K562 (cell line): Measurements from ENCODE around the gene PPP1R14C. TPM values are rescaled to one million over a fixed set of nuclear protein-coding genes. Genes with fewer than 3 reads are reported as not detected.

ENCODE experiments used
- AFF1 ChIP-seq, 2 experiments: fragments of 450-650 bp; IDR thresholded peaks; 2 replicates each; pipeline ENCODE4 v1.6.1; 2018; ENCODE audit warnings: mild to moderate bottlenecking in 2 of 2, low read depth in 1 of 2; ENCODE audit not compliant: partially characterized antibody in 2 of 2
- CEBPG ChIP-seq, 3 experiments: fragments of 200-800 bp in 1 of 3; sonication (Bioruptor generic) in 1 of 3; sonication (generic) in 1 of 3; formaldehyde crosslinking in 1 of 3; IDR thresholded peaks in 2 of 3; conservative IDR thresholded peaks in 1 of 3; 2 replicates each; pipeline versions ENCODE4 v1.6.1 to v1.8.0; 2016 to 2022; ENCODE audit warnings: missing compliant biosample characterization in 2 of 3, missing genetic modification characterization in 2 of 3, mild to moderate bottlenecking in 1 of 3, missing genetic modification reagents in 1 of 3
- JUND ChIP-seq, 2 experiments: IDR thresholded peaks; 2 replicates in 1 of 2; 3 replicates in 1 of 2; pipeline ENCODE4 v1.6.1; 2011; ENCODE audit warnings: borderline replicate concordance in 2 of 2, low read depth in 2 of 2, low read length in 2 of 2, improper control_type of control experiment in 1 of 2, missing biosample characterization in 1 of 2, missing genetic modification characterization in 1 of 2, missing genetic modification reagents in 1 of 2
- MAFK ChIP-seq: IDR thresholded peaks from 2 replicates; pipeline ENCODE4 v1.6.1; 2011; ENCODE audit warnings: low read length, improper control_type of control experiment
- NCOA2 ChIP-seq, 2 experiments: fragments of 450-650 bp; IDR thresholded peaks; 2 replicates each; pipeline ENCODE4 v1.6.1; 2018; ENCODE audit warnings: mild to moderate bottlenecking in 2 of 2, moderate library complexity in 1 of 2; ENCODE audit not compliant: partially characterized antibody in 2 of 2
- PKNOX1 ChIP-seq: fragments of 450-650 bp; IDR thresholded peaks from 2 replicates; pipeline ENCODE4 v1.6.1; 2016
- RBFOX2 ChIP-seq: fragments of 200-400 bp; formaldehyde crosslinking; IDR thresholded peaks from 2 replicates; pipeline ENCODE4 v1.6.1; 2017; ENCODE audit warnings: low read depth, mild to moderate bottlenecking, low read length, moderate library complexity
- SOX6 ChIP-seq: fragments of 450-650 bp; IDR thresholded peaks from 2 replicates; pipeline ENCODE4 v1.6.1; 2014; ENCODE audit warnings: mild to moderate bottlenecking
- TOE1 ChIP-seq, 2 experiments: fragments of 450-650 bp in 1 of 2; sonication (generic) in 1 of 2; formaldehyde crosslinking in 1 of 2; IDR thresholded peaks; 2 replicates each; pipeline versions ENCODE4 v1.7.1 to v1.8.0; 2016 to 2022; ENCODE audit warnings: borderline replicate concordance in 2 of 2, mild to moderate bottlenecking in 2 of 2, antibody characterized with exemption in 1 of 2, inconsistent platforms in 1 of 2, low read depth in 1 of 2, missing genetic modification reagents in 1 of 2, moderate library complexity in 1 of 2
- ZBTB17 ChIP-seq: fragments of 450-650 bp; formaldehyde crosslinking; IDR thresholded peaks from 2 replicates; pipeline ENCODE4 v1.4.0; 2020; ENCODE audit warnings: mild to moderate bottlenecking
- ZNF280A ChIP-seq: fragments of 450-650 bp; IDR thresholded peaks from 2 replicates; pipeline ENCODE4 v1.6.1; 2018; ENCODE audit warnings: mild to moderate bottlenecking, low read depth; ENCODE audit not compliant: partially characterized antibody
- ZNF408 ChIP-seq: fragments of 250-450 bp; sonication (Bioruptor Pico); IDR thresholded peaks from 2 replicates; pipeline ENCODE4 v1.4.0; 2020; ENCODE audit warnings: low read depth, mild to moderate bottlenecking, moderate library complexity
- polyA plus RNA-seq, 8 experiments: library from polyadenylated mRNA; depleted of rRNA in 4 of 8; stranded (reverse) in 5 of 8; unstranded in 3 of 8; fragments of >200 nt; fragmentation: Nextera tagmentation in 2 of 8; fragmentation: Illumina TruSeq in 1 of 8; extraction: Ambion mirVana in 2 of 8; extraction: Trizol in 1 of 8; gene quantifications; 2 replicates each; pipeline versions ENCODE4 v1.2.1 to v1.2.3, GENCODE V29; 2011 to 2014; ENCODE audit warnings: inconsistent platforms in 1 of 8, missing spikeins in 1 of 8
- total RNA-seq, 7 experiments: library from RNA; depleted of rRNA in 6 of 7; stranded (reverse); fragments of >200 nt in 6 of 7; fragmentation: Illumina TruSeq in 2 of 7; extraction: Trizol in 2 of 7; gene quantifications; 2 replicates each; pipeline versions ENCODE4 v1.2.1 to v1.2.3, GENCODE V29; 2011 to 2021; ENCODE audit warnings: low replicate concordance in 1 of 7
- TF ChIP-seq, protein P1 (sequence below): fragments of 250-450 bp; sonication (Bioruptor Pico); IDR thresholded peaks from 2 replicates; pipeline ENCODE4 v1.4.0; 2020

The PPP1R14C gene
- total and polyA plus RNA-seq, 9 of the 15 experiments (the other 6 are each of a cell fraction or from before 2014, with no cell fraction given) = 4.5 to 16.6 (median 11.9) TPM

DNA sequence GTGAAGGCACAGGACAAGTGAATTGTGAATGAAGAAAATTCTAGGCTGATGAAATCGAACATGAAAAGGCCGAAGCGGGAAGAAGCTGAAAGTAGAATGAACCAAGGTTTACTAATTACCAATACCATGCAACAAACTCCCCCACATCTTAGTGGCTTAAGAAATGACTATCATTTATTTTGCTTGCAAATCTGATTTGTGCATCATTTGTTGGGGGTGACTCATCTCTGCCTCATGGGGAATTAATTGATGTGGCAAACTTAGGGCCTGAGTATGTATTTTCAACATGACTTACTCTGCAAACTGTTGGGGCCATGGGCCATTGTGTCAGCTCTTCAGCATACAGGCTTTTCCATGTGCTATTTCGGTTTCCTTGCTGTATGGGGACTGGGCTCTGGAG is 26.8 kb downstream of the PPP1R14C start (continued):
- TF ChIP-seq ZNF280A = no peak
- no peak for TF ChIP-seq SOX6
- no peak for TF ChIP-seq MAFK
- TF ChIP-seq AFF1 (IDR thresholded peaks at IDR 0.05; ENCODE audit: low read depth in 1 of 2, partially characterized antibody in 2 of 2) = no peak
- TF ChIP-seq CEBPG (CRISPR knock-in tag; IDR thresholded peaks at IDR 0.05) = no peak; the same call in 1 of the 2 replicates
- peak in 1 of 2 experiments; percentile 64; a peak in 2 of 4 replicates for TF ChIP-seq CEBPG (tag; conservative IDR thresholded peaks at IDR 0.05 in 1 of 2, IDR thresholded peaks at IDR 0.05 in 1 of 2)
- TF ChIP-seq NCOA2 (IDR thresholded peaks at IDR 0.05; ENCODE audit: partially characterized antibody in 2 of 2) = no peak
- TF ChIP-seq PKNOX1 = no peak
- TF ChIP-seq TOE1 (IDR thresholded peaks at IDR 0.05; ENCODE audit: borderline replicate concordance) = no peak
- no peak for TF ChIP-seq TOE1 (CRISPR knock-in tag; IDR thresholded peaks at IDR 0.05; ENCODE audit: borderline replicate concordance, low read depth)
- TF ChIP-seq, protein P1, sequence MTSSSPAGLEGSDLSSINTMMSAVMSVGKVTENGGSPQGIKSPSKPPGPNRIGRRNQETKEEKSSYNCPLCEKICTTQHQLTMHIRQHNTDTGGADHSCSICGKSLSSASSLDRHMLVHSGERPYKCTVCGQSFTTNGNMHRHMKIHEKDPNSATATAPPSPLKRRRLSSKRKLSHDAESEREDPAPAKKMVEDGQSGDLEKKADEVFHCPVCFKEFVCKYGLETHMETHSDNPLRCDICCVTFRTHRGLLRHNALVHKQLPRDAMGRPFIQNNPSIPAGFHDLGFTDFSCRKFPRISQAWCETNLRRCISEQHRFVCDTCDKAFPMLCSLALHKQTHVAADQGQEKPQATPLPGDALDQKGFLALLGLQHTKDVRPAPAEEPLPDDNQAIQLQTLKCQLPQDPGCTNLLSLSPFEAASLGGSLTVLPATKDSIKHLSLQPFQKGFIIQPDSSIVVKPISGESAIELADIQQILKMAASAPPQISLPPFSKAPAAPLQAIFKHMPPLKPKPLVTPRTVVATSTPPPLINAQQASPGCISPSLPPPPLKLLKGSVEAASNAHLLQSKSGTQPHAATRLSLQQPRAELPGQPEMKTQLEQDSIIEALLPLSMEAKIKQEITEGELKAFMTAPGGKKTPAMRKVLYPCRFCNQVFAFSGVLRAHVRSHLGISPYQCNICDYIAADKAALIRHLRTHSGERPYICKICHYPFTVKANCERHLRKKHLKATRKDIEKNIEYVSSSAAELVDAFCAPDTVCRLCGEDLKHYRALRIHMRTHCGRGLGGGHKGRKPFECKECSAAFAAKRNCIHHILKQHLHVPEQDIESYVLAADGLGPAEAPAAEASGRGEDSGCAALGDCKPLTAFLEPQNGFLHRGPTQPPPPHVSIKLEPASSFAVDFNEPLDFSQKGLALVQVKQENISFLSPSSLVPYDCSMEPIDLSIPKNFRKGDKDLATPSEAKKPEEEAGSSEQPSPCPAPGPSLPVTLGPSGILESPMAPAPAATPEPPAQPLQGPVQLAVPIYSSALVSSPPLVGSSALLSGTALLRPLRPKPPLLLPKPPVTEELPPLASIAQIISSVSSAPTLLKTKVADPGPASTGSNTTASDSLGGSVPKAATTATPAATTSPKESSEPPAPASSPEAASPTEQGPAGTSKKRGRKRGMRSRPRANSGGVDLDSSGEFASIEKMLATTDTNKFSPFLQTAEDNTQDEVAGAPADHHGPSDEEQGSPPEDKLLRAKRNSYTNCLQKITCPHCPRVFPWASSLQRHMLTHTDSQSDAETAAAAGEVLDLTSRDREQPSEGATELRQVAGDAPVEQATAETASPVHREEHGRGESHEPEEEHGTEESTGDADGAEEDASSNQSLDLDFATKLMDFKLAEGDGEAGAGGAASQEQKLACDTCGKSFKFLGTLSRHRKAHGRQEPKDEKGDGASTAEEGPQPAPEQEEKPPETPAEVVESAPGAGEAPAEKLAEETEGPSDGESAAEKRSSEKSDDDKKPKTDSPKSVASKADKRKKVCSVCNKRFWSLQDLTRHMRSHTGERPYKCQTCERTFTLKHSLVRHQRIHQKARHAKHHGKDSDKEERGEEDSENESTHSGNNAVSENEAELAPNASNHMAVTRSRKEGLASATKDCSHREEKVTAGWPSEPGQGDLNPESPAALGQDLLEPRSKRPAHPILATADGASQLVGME (CRISPR knock-in tag) = no peak
- TF ChIP-seq ZNF408 = no peak
- TF ChIP-seq RBFOX2 = no peak
- no peak for TF ChIP-seq ZBTB17 (CRISPR knock-in tag)
- peak; percentile 81 for TF ChIP-seq JUND (IDR thresholded peaks at IDR 0.05; ENCODE audit: borderline replicate concordance, low read depth, low read length)
- TF ChIP-seq JUND (tag; IDR thresholded peaks at IDR 0.05; ENCODE audit: borderline replicate concordance, low read depth, low read length) = peak; percentile 75
